Heart left ventricle (tissue), 16 donors: Measurements from ENCODE around the gene KTN1. TPM values are rescaled to one million over a fixed set of nuclear protein-coding genes. Genes with fewer than 3 reads are reported as not detected.

ENCODE experiments used
- ATAC-seq, 4 donors: fragments of 200-7000 bp; cut with Tn5 transposase; one replicate each; pipeline ENCODE4 v1.9.1; 2020 to 2022; ENCODE audit warnings: moderate library complexity in 4 of 4, mild to moderate bottlenecking in 3 of 4, moderate number of reproducible peaks in 1 of 4
- DNase-seq, 5 donors: peaks; one replicate each; pipeline ENCODE4 v3.0.0-alpha.2; 2020
- H3K27ac ChIP-seq, 12 donors: fragments of 200-600 bp; sonication (generic) in 4 of 12; one replicate each; pipeline versions ENCODE4 v1.5.0 to v1.8.0; 2016 to 2022; ENCODE audit warnings: mild to moderate bottlenecking in 2 of 12
- H3K27me3 ChIP-seq, 9 donors: fragments of 200-600 bp; sonication (generic) in 2 of 9; one replicate each; pipeline versions ENCODE4 v1.5.1 to v1.8.0; 2016 to 2022; ENCODE audit warnings: mild to moderate bottlenecking in 3 of 9
- H3K36me3 ChIP-seq, 9 donors: fragments of 200-600 bp; sonication (generic) in 2 of 9; one replicate each; pipeline versions ENCODE4 v1.5.0 to v1.8.0; 2018 to 2022; ENCODE audit warnings: mild to moderate bottlenecking in 2 of 9
- H3K4me1 ChIP-seq, 12 donors: fragments of 200-600 bp; sonication (generic) in 4 of 12; one replicate each; pipeline versions ENCODE4 v1.5.0 to v1.8.0; 2016 to 2022; ENCODE audit warnings: mild to moderate bottlenecking in 3 of 12
- H3K4me3 ChIP-seq, 12 donors: fragments of 200-600 bp; sonication (generic) in 4 of 12; one replicate each; pipeline versions ENCODE4 v1.5.0 to v1.8.0; 2017 to 2022; ENCODE audit warnings: mild to moderate bottlenecking in 9 of 12, moderate library complexity in 4 of 12
- H3K9me3 ChIP-seq, 12 donors: fragments of 200-600 bp; sonication (generic) in 4 of 12; one replicate each; pipeline versions ENCODE4 v1.5.0 to v1.8.0; 2016 to 2022; ENCODE audit warnings: mild to moderate bottlenecking in 1 of 12
- CTCF ChIP-seq, 12 donors: fragments of 200-600 bp; sonication (generic) in 4 of 12; IDR thresholded peaks; one replicate each; pipeline versions ENCODE4 v1.5.0 to v1.8.0; 2018 to 2022; ENCODE audit warnings: antibody characterized with exemption in 12 of 12, mild to moderate bottlenecking in 5 of 12
- POLR2A ChIP-seq, 2 donors: fragments of 450-650 bp; IDR thresholded peaks; one replicate each; pipeline ENCODE4 v1.6.1; 2017; ENCODE audit warnings: antibody characterized with exemption in 2 of 2, mild to moderate bottlenecking in 2 of 2, moderate library complexity in 2 of 2
- WGBS, 4 donors: extraction: QIAGEN DNeasy Blood & Tissue Kit in 2 of 4; methylation state at CpG; one replicate each; pipeline versions ENCODE4 v1.1.5 to v1.1.7; 2013 to 2018; 5-methylcytosine and 5-hydroxymethylcytosine counted together
- intact Hi-C, 10 donors: fragments of 100-400 bp; cut with DNase I; formaldehyde crosslinking; loops; one replicate each; pipeline versions ENCODE4 v1.11.1 to v1.14.2; 2022
- polyA plus RNA-seq, 2 donors: library from polyadenylated mRNA; stranded (reverse); fragments of 200-250 nt; gene quantifications; one replicate each; pipeline ENCODE4 v1.2.3, GENCODE V29; 2013
- total RNA-seq, 9 donors: library from RNA; depleted of rRNA in 2 of 9; stranded (reverse); fragments of >200 nt in 2 of 9; fragmentation: NEBNext Ultra II Directional in 3 of 9; extraction: Animal tissue kit (Norgen Biotek cat#: 25700) in 3 of 9; gene quantifications; one replicate each; pipeline versions ENCODE4 v1.1.0 to v1.2.4, GENCODE V29; 2016 to 2023
- donor health status: ischemic (EF 13 %, LVEDD 7.1; RV severe dilation, severe dysfunction).
- donor health status: healthy with polysubstance abuse.
- donor health status: DM: no; HTN: yes; CAD: no.
- donor health status: DM: no; HTN: no; CAD: no.
- donor health status: ischemic (EF 25% LVEDD 6.9; RV normal size, moderate dysfunction).
- donor health status: ischemic (EF 25% LVEDD 5.7; RV mildly dilated, moderate dysfunction).
- donor health status: healthy.
- donor health status: DM: yes; HTN: yes; CAD: no.
- donor health status: ischemic (EF 35%, LVEDD 5.7; RV mildly dilated, moderate dysfunction).
- donor health status: nonischemic (EF 11% LVEDD 7.7; RV severe dilation, severe dysfunction).
- donor health status: DM: yes; HTN: yes; CAD: no.
- donor health status: PGD.
- donor health status: ischemic (EF 29% LVEDD 5.4; RV normal size, mild dysfunction).
- donor health status: nonischemic (EF 23%, LVEDD 6.1; RV moderate dilation, normal function).

The KTN1 gene
- total and polyA plus RNA-seq, 11 donors: 150 to 340 (median 249) TPM

DNA sequence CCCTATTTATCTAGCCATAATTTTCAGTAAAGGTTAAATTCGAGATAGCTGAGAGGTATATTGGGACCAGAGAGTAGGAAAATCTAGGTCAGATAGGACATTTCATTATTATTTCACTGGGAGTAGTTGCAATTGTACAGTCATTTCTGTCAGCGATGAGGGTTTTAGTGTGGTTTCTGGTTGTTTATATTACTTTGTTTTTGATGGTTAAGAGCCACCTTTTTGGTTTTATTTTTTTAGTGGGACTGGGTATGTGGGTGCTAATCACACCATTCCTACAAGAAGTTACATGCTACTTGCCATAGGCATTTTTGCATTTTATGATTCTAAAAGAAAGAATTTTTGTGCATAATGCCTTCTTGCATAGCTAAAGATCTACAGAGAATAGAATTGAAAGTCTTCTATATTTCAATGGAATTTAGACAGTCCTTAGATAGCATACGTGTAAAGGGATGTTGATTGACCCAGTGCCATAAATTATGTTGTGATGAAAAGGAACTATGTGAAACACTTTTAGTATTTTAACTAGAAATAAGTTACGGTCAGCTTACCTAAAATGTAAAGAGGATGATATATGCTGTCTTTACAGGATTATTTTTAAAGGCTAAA is 85.2 kb downstream of the KTN1 start:
- no peak overlapping the region for H3K4me3 ChIP-seq
- H3K36me3 ChIP-seq: peaks cover 0 to 84% (median 59%) of the 10 kb centered on the region in 9 donors
- DNase-seq: no peak
- no peaks in the 10 kb centered on the region for H3K9me3 ChIP-seq
- no peak overlapping the region for H3K27ac ChIP-seq
- intact Hi-C loops: loop anchor here in 1 of 10 donors (10.0 kb wide), 1 partner anchor 220 kb away; the partner anchor contains the start of gene TBPL2
- peaks cover 0 to 16% (median 4%) of the 10 kb centered on the region in 12 donors for H3K4me1 ChIP-seq
- H3K27me3 ChIP-seq: no peaks in the 10 kb centered on the region
- ATAC-seq: no peak
- WGBS, 4 donors: 86 to 91% (median 88%) methylated on average over 4 of the region's 4 CpGs
- TF ChIP-seq CTCF (IDR thresholded peaks at IDR 0.05) (no peak), POLR2A (IDR thresholded peaks at IDR 0.05) (no peak)

- Histone ChIP-seq H3K36me3 (peaks cover 0 to 86% (median 63%) of the 10 kb centered on the region in 9 donors), H3K4me3 (no peak overlapping the region), H3K27me3 (no peaks in the 10 kb centered on the region), H3K4me1 (peaks cover 0 to 14% (median 0%) of the 10 kb centered on the region in 12 donors), H3K9me3 (no peaks in the 10 kb centered on the region), H3K27ac (no peak overlapping the region)
- ATAC-seq (no peak), DNase-seq (no peak)
- 67 to 81% (median 68%) methylated on average over 2 of the region's 2 CpGs for WGBS, 4 donors
- no peak for TF ChIP-seq CTCF (IDR thresholded peaks at IDR 0.05)
- no peak for TF ChIP-seq POLR2A (IDR thresholded peaks at IDR 0.05)
- intact Hi-C loops: loop anchor here in 1 of 10 donors (10.0 kb wide), 1 partner anchor 223 kb away; the partner anchor contains the start of gene TBPL2
Measured at GRCh38 chr14:55667801-55668200, 87.8 kb downstream of the KTN1 start.

DNA sequence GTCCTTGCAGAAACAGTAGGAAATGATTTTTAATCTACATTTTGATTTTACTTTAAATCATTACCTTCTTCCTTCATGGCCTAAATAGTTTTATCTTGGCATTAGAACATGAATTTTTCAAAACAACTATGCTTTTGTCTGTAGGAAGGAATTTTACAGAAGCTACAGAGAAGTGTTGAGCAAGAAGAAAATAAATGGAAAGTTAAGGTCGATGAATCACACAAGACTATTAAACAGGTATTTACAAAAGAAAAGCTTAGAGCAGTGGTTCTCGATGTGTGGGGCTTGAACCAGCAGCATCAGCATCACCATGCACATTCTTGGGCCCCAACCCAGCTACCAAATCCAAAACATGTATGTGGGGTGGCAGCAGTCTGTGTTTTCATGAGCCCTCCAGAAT is 91.6 kb downstream of the KTN1 start:
- no peak for ATAC-seq
- no peaks in the 10 kb centered on the region for H3K9me3 ChIP-seq
- DNase-seq: no peak
- H3K27ac ChIP-seq: no peak overlapping the region
- intact Hi-C loops: loop anchor here in 2 of 10 donors (10.0 kb wide), 2 partner anchors 87 to 227 kb away; partner anchors contain the start of genes KTN1 (in 1 of the 2) and TBPL2 (in 1 of the 2)
- peaks cover 0 to 11% (median 0%) of the 10 kb centered on the region in 12 donors for H3K4me1 ChIP-seq
- no peak for TF ChIP-seq POLR2A (IDR thresholded peaks at IDR 0.05)
- TF ChIP-seq CTCF (IDR thresholded peaks at IDR 0.05): no peak
- WGBS, 4 donors: 93 to 98% (median 96%) methylated on average over 2 of the region's 2 CpGs
- peaks cover 0 to 98% (median 82%) of the 10 kb centered on the region in 9 donors for H3K36me3 ChIP-seq
- no peak overlapping the region for H3K4me3 ChIP-seq
- H3K27me3 ChIP-seq: no peaks in the 10 kb centered on the region

GRCh38 chr14:55673048-55673447 is 93.0 kb downstream of the KTN1 start:
- no peaks in the 10 kb centered on the region for H3K27me3 ChIP-seq
- DNase-seq: no peak
- peak overlapping the region in 1 of 12 donors; percentile 2 for H3K27ac ChIP-seq
- TF ChIP-seq POLR2A (IDR thresholded peaks at IDR 0.05) (no peak), CTCF (IDR thresholded peaks at IDR 0.05) (no peak)
- peaks cover 0 to 11% (median 0%) of the 10 kb centered on the region in 12 donors for H3K4me1 ChIP-seq
- no peak for ATAC-seq
- H3K9me3 ChIP-seq: no peaks in the 10 kb centered on the region
- no peak overlapping the region for H3K4me3 ChIP-seq
- peaks cover 0 to 98% (median 84%) of the 10 kb centered on the region in 9 donors for H3K36me3 ChIP-seq
- intact Hi-C loops: loop anchor here in 2 of 10 donors (10.0 kb wide), 2 partner anchors 88 to 228 kb away; partner anchors contain the start of genes KTN1 (in 1 of the 2) and TBPL2 (in 1 of the 2)
- 64 to 89% (median 81%) methylated on average over 2 of the region's 2 CpGs for WGBS, 4 donors
